GM12878 (cell line): ENCODE data around the gene OSGEP. TPM values are rescaled to one million over a fixed set of nuclear protein-coding genes. Genes with fewer than 3 reads are reported as not detected.

Experiments
- ATAC-seq: fragments of 200-7000 bp; cut with Tn5 transposase; 3 replicates; pipeline ENCODE4 v1.9.1; 2020; ENCODE audit warnings: mild to moderate bottlenecking, moderate library complexity
- BruUV-seq: library from RNA; stranded (reverse); fragments of 400-500 nt; replicated peaks from 2 replicates; lab custom pipeline; 2021; lab: Mats Ljungman, UMichigan
- CTCF ChIA-PET: fragments of 300-600 bp; sonication (Branson Sonifier 250); formaldehyde crosslinking; extraction: SDS; loops from one replicate; lab custom pipeline; 2021; ENCODE audit warnings: inconsistent platforms; lab: Yijun Ruan, JAX
- POLR2A ChIA-PET: fragments of 350-600 bp; formaldehyde crosslinking; extraction: SDS; loops from one replicate; lab custom pipeline; 2021; ENCODE audit warnings: inconsistent platforms; lab: Charles Lee
- RAD21 ChIA-PET: fragments of 300-600 bp; sonication (Branson Sonifier 250); formaldehyde crosslinking; loops from one replicate; lab custom pipeline; 2023; ENCODE audit warnings: antibody characterized with exemption; ENCODE audit not compliant: unreplicated experiment; lab: Charles Lee
- SMC1A ChIA-PET: fragments of 300-600 bp; sonication (Branson Sonifier 250); formaldehyde crosslinking; loops from one replicate; lab custom pipeline; 2023; ENCODE audit not compliant: unreplicated experiment, uncharacterized antibody; lab: Charles Lee
- DNase-seq: peaks from one replicate; pipeline ENCODE4 v3.0.0-alpha.2; 2011; ENCODE audit warnings: low read depth, low spot score
- FAIRE-seq: peaks from 3 replicates; lab custom pipeline; 2011; peaks lifted over from hg19 to GRCh38; lab: Jason Lieb, UNC
- H2AFZ ChIP-seq: 2 replicates; pipeline ENCODE4 v1.6.0; 2011; ENCODE audit warnings: low read depth, low read length, control low read depth; ENCODE audit not compliant: control insufficient read depth
- H3K27ac ChIP-seq: 2 replicates; pipeline ENCODE4 v1.5.1; 2011; ENCODE audit warnings: control low read depth; ENCODE audit not compliant: control insufficient read depth, insufficient read depth
- H3K27me3 ChIP-seq, 2 experiments: replicated peaks in 1 of 2; 2 replicates each; pipeline versions ENCODE4 v1.6.0 to v1.6.1; 2011; ENCODE audit warnings: low read length in 1 of 2; ENCODE audit not compliant: control insufficient read depth in 2 of 2, insufficient read depth in 2 of 2
- H3K36me3 ChIP-seq, 2 experiments: 2 replicates each; pipeline ENCODE4 v1.5.1; 2011; ENCODE audit warnings: low read length in 1 of 2; ENCODE audit not compliant: control insufficient read depth in 2 of 2, insufficient read depth in 2 of 2
- H3K4me1 ChIP-seq: 2 replicates; pipeline ENCODE4 v1.6.1; 2011; ENCODE audit warnings: mild to moderate bottlenecking, low read length, moderate library complexity, mixed read lengths; ENCODE audit not compliant: control insufficient read depth, insufficient read depth
- H3K4me2 ChIP-seq: 2 replicates; pipeline ENCODE4 v1.6.0; 2011; ENCODE audit warnings: control low read depth; ENCODE audit not compliant: control insufficient read depth, insufficient read depth
- H3K4me3 ChIP-seq: fragments of 200-600 bp; sonication (generic); 2 replicates; pipeline ENCODE4 v1.5.1; 2016
- H3K79me2 ChIP-seq: 2 replicates; pipeline ENCODE4 v1.6.0; 2011; ENCODE audit warnings: low read length; ENCODE audit not compliant: control insufficient read depth, insufficient read depth
- H3K9ac ChIP-seq: 2 replicates; pipeline ENCODE4 v1.8.0; 2011; ENCODE audit warnings: low read length, control low read depth, mixed read lengths; ENCODE audit not compliant: control insufficient read depth, insufficient read depth
- H3K9me3 ChIP-seq: replicated peaks from 3 replicates; pipeline ENCODE4 v1.5.1; 2011; ENCODE audit warnings: mild to moderate bottlenecking, low read length; ENCODE audit not compliant: control insufficient read depth, insufficient read depth
- H4K20me1 ChIP-seq: 2 replicates; pipeline ENCODE4 v1.6.0; 2011; ENCODE audit not compliant: control insufficient read depth, insufficient read depth
- BCL11A ChIP-seq: IDR thresholded peaks from 2 replicates; pipeline ENCODE4 v1.6.1; 2011; ENCODE audit warnings: low read depth, low read length
- BCL3 ChIP-seq: IDR thresholded peaks from 2 replicates; pipeline ENCODE4 v1.6.1; 2011; ENCODE audit warnings: borderline replicate concordance, low read depth, mild to moderate bottlenecking, moderate library complexity, low read length; ENCODE audit not compliant: insufficient read depth, poor library complexity, severe bottlenecking
- ETV6 ChIP-seq, 2 experiments: fragments of 450-650 bp in 1 of 2; IDR thresholded peaks in 1 of 2; conservative IDR thresholded peaks in 1 of 2; 2 replicates each; pipeline ENCODE4 v1.6.1; 2014; ENCODE audit warnings: antibody characterized with exemption in 1 of 2, borderline replicate concordance in 1 of 2, low read depth in 1 of 2, mild to moderate bottlenecking in 1 of 2, moderate library complexity in 1 of 2
- GABPA ChIP-seq: IDR thresholded peaks from 2 replicates; pipeline ENCODE4 v1.6.1; 2014; ENCODE audit warnings: antibody characterized with exemption, low read depth, mild to moderate bottlenecking, inconsistent platforms
- JUNB ChIP-seq: IDR thresholded peaks from 2 replicates; pipeline ENCODE4 v1.6.1; 2016; ENCODE audit warnings: antibody characterized with exemption, mild to moderate bottlenecking
- PAX8 ChIP-seq: fragments of 450-650 bp; IDR thresholded peaks from 2 replicates; pipeline ENCODE4 v1.6.1; 2017; ENCODE audit warnings: mild to moderate bottlenecking, moderate library complexity
- PRDM15 ChIP-seq: fragments of 450-650 bp; formaldehyde crosslinking; IDR thresholded peaks from 2 replicates; pipeline ENCODE4 v1.4.0; 2020; ENCODE audit warnings: mild to moderate bottlenecking, moderate library complexity
- WGBS: methylation state at CpG from one replicate; pipeline ENCODE4 v1.1.6; 2016; ENCODE audit warnings: low lambda C conversion rate; ENCODE audit not compliant: insufficient replicate concordance, insufficient coverage; ENCODE audit errors: missing lambda C conversion rate; 5-methylcytosine and 5-hydroxymethylcytosine counted together
- in situ Hi-C: fragments of 300-500 bp; cut with MboI; formaldehyde crosslinking; loops from 9 replicates; pipeline ENCODE4 v1.14.3; 2018; ENCODE audit warnings: mixed read lengths
- intact Hi-C: fragments of 100-400 bp; cut with micrococcal nuclease; formaldehyde crosslinking; loops from one replicate; pipeline ENCODE4 v1.14.2; 2022; ENCODE audit not compliant: unreplicated experiment
- polyA plus RNA-seq, 11 experiments: library from polyadenylated mRNA; depleted of rRNA in 4 of 11; unstranded in 6 of 11; stranded (reverse) in 5 of 11; fragments of >200 nt; fragmentation: Nextera tagmentation in 4 of 11; fragmentation: Illumina TruSeq in 1 of 11; extraction: Ambion mirVana in 4 of 11; extraction: Trizol in 1 of 11; gene quantifications; 1 replicate in 1 of 11; 2 replicates in 10 of 11; pipeline versions ENCODE4 v1.2.1 to v1.2.3, GENCODE V29; 2011 to 2016; ENCODE audit warnings: inconsistent platforms in 2 of 11, missing spikeins in 2 of 11, low read depth in 1 of 11
- total RNA-seq, 4 experiments: library from RNA; depleted of rRNA in 3 of 4; stranded (reverse); fragments of >200 nt in 3 of 4; fragmentation: Illumina TruSeq in 1 of 4; extraction: Trizol in 1 of 4; gene quantifications; 2 replicates each; pipeline versions ENCODE4 v1.2.1 to v1.2.3, GENCODE V29; 2013 to 2021
- TF ChIP-seq, protein P1 (sequence below): fragments of 450-650 bp; IDR thresholded peaks from 2 replicates; pipeline ENCODE4 v1.6.1; 2016; ENCODE audit warnings: mild to moderate bottlenecking

Gene OSGEP
- total and polyA plus RNA-seq, 10 of the 15 experiments (the other 5 are each of a cell fraction or from before 2014, with no cell fraction given) = 47.8 to 88.9 (median 52.8) TPM

- TF ChIP-seq PRDM15 (CRISPR knock-in tag) = no peak
- TF ChIP-seq, protein P1, sequence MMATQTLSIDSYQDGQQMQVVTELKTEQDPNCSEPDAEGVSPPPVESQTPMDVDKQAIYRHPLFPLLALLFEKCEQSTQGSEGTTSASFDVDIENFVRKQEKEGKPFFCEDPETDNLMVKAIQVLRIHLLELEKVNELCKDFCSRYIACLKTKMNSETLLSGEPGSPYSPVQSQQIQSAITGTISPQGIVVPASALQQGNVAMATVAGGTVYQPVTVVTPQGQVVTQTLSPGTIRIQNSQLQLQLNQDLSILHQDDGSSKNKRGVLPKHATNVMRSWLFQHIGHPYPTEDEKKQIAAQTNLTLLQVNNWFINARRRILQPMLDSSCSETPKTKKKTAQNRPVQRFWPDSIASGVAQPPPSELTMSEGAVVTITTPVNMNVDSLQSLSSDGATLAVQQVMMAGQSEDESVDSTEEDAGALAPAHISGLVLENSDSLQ = no peak
Measured at GRCh38 chr14:20403521-20403920, 51.1 kb downstream of the OSGEP start (continued).

- no peaks in the 10 kb centered on the region for H3K79me2 ChIP-seq
- SMC1A ChIA-PET = interaction anchor here (1.0 to 1.3 kb wide), 2 partner anchors 15 to 25 kb away, joined by 3 read pairs; no protein-coding TSS in a partner anchor
- no peaks in the 10 kb centered on the region; the same call in 1 of the 2 replicates for H4K20me1 ChIP-seq
- H3K36me3 ChIP-seq = peaks cover 5 to 31% of the 10 kb centered on the region in 2 experiments; a peak in 3 of 4 replicates
- intact Hi-C loops (no loop called here), in situ Hi-C loops (no loop called here)
- no peak overlapping the region for H3K4me2 ChIP-seq
- no peak overlapping the region for H3K4me3 ChIP-seq
- DNase-seq (no peak), FAIRE-seq (peak; percentile 44), ATAC-seq (no peak)
- no peak overlapping the region for H2AFZ ChIP-seq
- WGBS = 80% methylated on average over 10 of the region's 10 CpGs
- no TSS peak for BruUV-seq
- no peaks in the 10 kb centered on the region for H3K9me3 ChIP-seq
- H3K4me1 ChIP-seq = no peaks in the 10 kb centered on the region
- POLR2A ChIA-PET = no interaction called here
- TF ChIP-seq PAX8 (no peak), BCL3 (peak; percentile 69), ETV6 (conservative IDR thresholded peaks at IDR 0.05 in 1 of 2, IDR thresholded peaks at IDR 0.05 in 1 of 2; ENCODE audit: borderline replicate concordance in 1 of 2, low read depth in 1 of 2) (0 out of 4 replicates have a peak, but pooled peaks of 1 of the 2 experiments have one; percentile 41), GABPA (no peak), JUNB (peak; percentile 64), BCL11A (no peak)
- CTCF ChIA-PET = interaction anchor here (0.9 to 1.2 kb wide), 3 partner anchors 9 to 15 kb away, joined by 3 to 5 read pairs (median 3); partner anchors contain the start of gene TEP1
- no peak overlapping the region for H3K9ac ChIP-seq
- H3K27ac ChIP-seq = no peak overlapping the region
- RAD21 ChIA-PET = interaction anchor here (1.3 kb wide), 1 partner anchor 13 kb away, joined by 3 read pairs; no protein-coding TSS in a partner anchor
- H3K27me3 ChIP-seq = no peaks in the 10 kb centered on the region
Measured at GRCh38 chr14:20400965-20401593, 53.5 kb downstream of the OSGEP start.
